IMR-90 (cell line): ENCODE measurements around the gene PCNX4. TPM values are rescaled to one million over a fixed set of nuclear protein-coding genes. Genes with fewer than 3 reads are reported as not detected.

Experiments
- ATAC-seq: fragments of 200-7000 bp; cut with Tn5 transposase; 2 replicates; pipeline ENCODE4 v1.9.1; 2020; ENCODE audit warnings: low read depth, mild to moderate bottlenecking, moderate library complexity
- BruUV-seq: library from RNA; stranded (reverse); fragments of 400-500 nt; replicated peaks from 2 replicates; lab custom pipeline; 2021; lab: Mats Ljungman, UMichigan
- CTCF ChIA-PET: fragments of 300-600 bp; formaldehyde crosslinking; extraction: SDS; loops from one replicate; lab custom pipeline; 2021; ENCODE audit warnings: antibody characterized with exemption; lab: Yijun Ruan, JAX
- POLR2A ChIA-PET: fragments of 300-600 bp; sonication (Branson Sonifier 250); formaldehyde crosslinking; loops from one replicate; lab custom pipeline; 2022; ENCODE audit warnings: antibody characterized with exemption; ENCODE audit not compliant: unreplicated experiment; lab: Charles Lee
- DNase-seq: peaks from one replicate; pipeline ENCODE4 v3.0.0; 2013
- H2AFZ ChIP-seq: replicated peaks from 2 replicates; pipeline ENCODE3; 2013; ENCODE audit warnings: low read length, mild to moderate bottlenecking; ENCODE audit not compliant: poor library complexity
- H2AK5ac ChIP-seq: 2 replicates; pipeline ENCODE4 v1.6.1; 2013; ENCODE audit warnings: low read depth, low read length, inconsistent platforms
- H2AK9ac ChIP-seq: replicated peaks from 2 replicates; pipeline ENCODE3; 2013; ENCODE audit warnings: mild to moderate bottlenecking, low read depth, low read length, moderate library complexity; ENCODE audit not compliant: poor library complexity
- H2BK120ac ChIP-seq: 2 replicates; pipeline ENCODE4 v1.6.1; 2013; ENCODE audit warnings: low read depth, low read length, inconsistent platforms
- H2BK15ac ChIP-seq: 3 replicates; pipeline ENCODE4 v1.6.1; 2013; ENCODE audit warnings: low read depth, low read length, inconsistent platforms
- H2BK20ac ChIP-seq: 2 replicates; pipeline ENCODE4 v1.6.1; 2013; ENCODE audit warnings: low read depth, mild to moderate bottlenecking, inconsistent platforms, low read length, moderate library complexity
- H2BK5ac ChIP-seq: 2 replicates; pipeline ENCODE4 v1.6.1; 2013; ENCODE audit warnings: mild to moderate bottlenecking, low read depth, low read length, inconsistent platforms; ENCODE audit not compliant: poor library complexity, severe bottlenecking
- H3K14ac ChIP-seq: replicated peaks from 2 replicates; pipeline ENCODE4 v1.6.1; 2013; ENCODE audit warnings: low read depth, low read length, inconsistent platforms
- H3K18ac ChIP-seq: 2 replicates; pipeline ENCODE4 v1.6.1; 2013; ENCODE audit warnings: low read depth, low read length, control low read depth
- H3K23ac ChIP-seq: 2 replicates; pipeline ENCODE4 v1.6.1; 2013; ENCODE audit warnings: low read depth, low read length, inconsistent platforms
- H3K27ac ChIP-seq: 2 replicates; pipeline ENCODE4 v1.5.1; 2013; ENCODE audit warnings: mild to moderate bottlenecking, control low read depth, low read length; ENCODE audit not compliant: insufficient read depth
- H3K27me3 ChIP-seq: 2 replicates; pipeline ENCODE4 v1.6.1; 2013; ENCODE audit warnings: low read length; ENCODE audit not compliant: control insufficient read depth, insufficient read depth
- H3K36me3 ChIP-seq: 2 replicates; pipeline ENCODE4 v1.6.1; 2013; ENCODE audit warnings: low read length, mixed read lengths; ENCODE audit not compliant: control insufficient read depth, insufficient read depth
- H3K4ac ChIP-seq: 2 replicates; pipeline ENCODE4 v1.6.1; 2013; ENCODE audit warnings: low read depth, low read length, inconsistent platforms
- H3K4me1 ChIP-seq: 2 replicates; pipeline ENCODE4 v1.6.1; 2013; ENCODE audit warnings: low read length, mixed read lengths; ENCODE audit not compliant: control insufficient read depth, insufficient read depth
- H3K4me2 ChIP-seq: 2 replicates; pipeline ENCODE4 v1.6.1; 2013; ENCODE audit warnings: low read depth, mild to moderate bottlenecking, control low read depth, low read length, moderate library complexity
- H3K4me3 ChIP-seq: 2 replicates; pipeline ENCODE4 v1.5.1; 2013; ENCODE audit warnings: low read depth, mild to moderate bottlenecking, control low read depth, low read length, moderate library complexity; ENCODE audit not compliant: insufficient read depth
- H3K56ac ChIP-seq: 2 replicates; pipeline ENCODE4 v1.6.1; 2013; ENCODE audit warnings: low read length, inconsistent platforms; ENCODE audit not compliant: insufficient read depth; ENCODE audit errors: extremely low read depth
- H3K79me1 ChIP-seq, 2 experiments: 2 replicates each; pipeline ENCODE4 v1.6.1; 2013; ENCODE audit warnings: low read length in 2 of 2, inconsistent platforms in 1 of 2, low read depth in 1 of 2
- H3K9ac ChIP-seq: 2 replicates; pipeline ENCODE4 v1.6.1; 2013; ENCODE audit warnings: low read depth, low read length, control low read depth
- H3K9me1 ChIP-seq: 2 replicates; pipeline ENCODE4 v1.6.1; 2013; ENCODE audit warnings: low read length, inconsistent platforms; ENCODE audit not compliant: insufficient read depth
- H3K9me3 ChIP-seq: 2 replicates; pipeline ENCODE4 v1.6.1; 2013; ENCODE audit warnings: low read length; ENCODE audit not compliant: control insufficient read depth, insufficient read depth
- H4K20me1 ChIP-seq: 2 replicates; pipeline ENCODE4 v1.6.1; 2013; ENCODE audit warnings: low read length, inconsistent platforms; ENCODE audit not compliant: insufficient read depth
- H4K5ac ChIP-seq: 2 replicates; pipeline ENCODE4 v1.6.1; 2013; ENCODE audit warnings: mild to moderate bottlenecking, low read depth, low read length, control low read depth
- H4K8ac ChIP-seq, 2 experiments: 2 replicates each; pipeline ENCODE4 v1.6.1; 2013; ENCODE audit warnings: low read depth in 2 of 2, low read length in 2 of 2, control low read depth in 1 of 2, inconsistent platforms in 1 of 2
- H4K91ac ChIP-seq: 2 replicates; pipeline ENCODE4 v1.6.1; 2013; ENCODE audit warnings: low read depth, low read length, inconsistent platforms; ENCODE audit not compliant: insufficient read depth
- BHLHE40 ChIP-seq: fragments of 150-350 bp; IDR thresholded peaks from 2 replicates; pipeline ENCODE4 v1.6.1; 2016; ENCODE audit warnings: mild to moderate bottlenecking, low read depth, low read length
- FOS ChIP-seq: fragments of 150-350 bp; IDR thresholded peaks from 2 replicates; pipeline ENCODE4 v1.6.1; 2016; ENCODE audit warnings: low read depth, low read length
- MAZ ChIP-seq: IDR thresholded peaks from 2 replicates; pipeline ENCODE4 v1.6.1; 2012; ENCODE audit warnings: low read depth, mild to moderate bottlenecking, low read length, improper control_type of control experiment, moderate library complexity, borderline replicate concordance
- WGBS, 2 experiments: methylation state at CpG; one replicate each; pipeline versions ENCODE4 v1.1.5 to v1.1.7; 2013; ENCODE audit warnings: missing lambda C conversion rate in 2 of 2; ENCODE audit not compliant: insufficient read length in 1 of 2; ENCODE audit errors: extremely low coverage in 2 of 2; 5-methylcytosine and 5-hydroxymethylcytosine counted together
- dilution Hi-C: fragments of 300-500 bp; cut with HindIII; formaldehyde crosslinking; loops from one replicate; pipeline ENCODE4 v1.14.3; 2018; ENCODE audit warnings: low sequenced_read_pairs; ENCODE audit not compliant: unreplicated experiment
- in situ Hi-C: fragments of 300-500 bp; cut with MboI; formaldehyde crosslinking; loops from 3 replicates; pipeline ENCODE4 v1.14.3; 2019; ENCODE audit warnings: low sequenced_read_pairs, inconsistent platforms, mixed read lengths
- intact Hi-C: fragments of 100-400 bp; cut with micrococcal nuclease; formaldehyde crosslinking; loops from 2 replicates; pipeline ENCODE4 v1.10.0; 2022
- polyA plus RNA-seq, 3 experiments: library from polyadenylated mRNA; depleted of rRNA; stranded (reverse); fragments of >200 nt; gene quantifications; 2 replicates each; pipeline ENCODE4 v1.2.3, GENCODE V29; 2012; ENCODE audit warnings: low replicate concordance in 1 of 3
- total RNA-seq: library from RNA; depleted of rRNA; stranded (reverse); fragments of >200 nt; gene quantifications from 2 replicates; pipeline ENCODE4 v1.2.3, GENCODE V29; 2012

Gene PCNX4
- total and polyA plus RNA-seq, 2 of the 4 experiments (the other 2 are of a cell fraction): 55.4 to 128 TPM

DNA sequence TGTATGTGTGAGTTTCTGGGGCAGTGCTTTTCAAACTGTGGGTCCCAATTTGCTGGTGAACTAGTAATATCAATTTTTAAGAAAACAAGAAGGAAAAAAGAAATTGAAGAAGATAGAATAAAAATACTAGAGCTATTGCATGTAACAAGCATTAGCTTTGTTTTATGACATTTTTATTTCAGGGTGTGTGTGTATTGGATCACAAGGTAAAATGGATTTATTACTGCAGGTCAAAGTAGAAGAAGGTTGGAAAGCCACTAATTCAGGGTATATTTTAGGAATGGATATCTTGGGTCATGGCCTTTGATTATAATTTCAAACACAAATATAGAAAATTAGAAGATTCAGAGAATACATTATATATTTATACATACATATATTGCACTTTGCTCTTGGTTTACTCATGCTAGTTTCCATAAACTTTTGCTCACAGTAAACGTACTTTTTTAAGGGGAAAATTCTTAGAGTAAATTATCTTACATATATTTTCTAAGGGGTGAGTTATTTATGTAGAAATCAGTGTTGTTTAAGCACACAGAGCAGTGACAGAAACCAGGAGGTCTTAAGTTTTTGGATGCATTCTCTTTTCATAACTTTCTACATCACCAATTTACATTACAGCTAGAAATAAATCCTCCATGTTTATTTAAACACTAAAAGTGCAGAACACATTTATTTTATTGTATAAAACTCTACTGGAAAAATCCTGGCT lies 122.8 kb downstream of the PCNX4 start:
- in situ Hi-C loops: no loop called here
- H4K20me1 ChIP-seq: no peaks in the 10 kb centered on the region
- H2BK5ac ChIP-seq: no peak overlapping the region
- H2BK20ac ChIP-seq: no peak overlapping the region
- H2AK5ac ChIP-seq: no peak overlapping the region
- H3K4me1 ChIP-seq: no peaks in the 10 kb centered on the region; the same call in 1 of the 2 replicates
- no peak overlapping the region for H2BK120ac ChIP-seq
- peaks cover 11% of the 10 kb centered on the region for H3K27me3 ChIP-seq
- ChIA-PET CTCF (no interaction called here), POLR2A (no interaction called here)
- H2BK15ac ChIP-seq: no peak overlapping the region
- dilution Hi-C loops: no loop called here
- no peak overlapping the region for H3K4me3 ChIP-seq
- H3K18ac ChIP-seq: no peak overlapping the region
- H3K36me3 ChIP-seq: no peaks in the 10 kb centered on the region
- H3K14ac ChIP-seq: no peak overlapping the region
- peaks cover 2% of the 10 kb centered on the region; the same call in 1 of the 2 replicates for H3K9me3 ChIP-seq
- intact Hi-C loops: no loop called here
- H3K9me1 ChIP-seq: no peaks in the 10 kb centered on the region
- WGBS, 2 experiments: no CpG with 5 or more reads among the region's 1 CpG
- DNase-seq (no peak), ATAC-seq (no peak)
- H4K8ac ChIP-seq: no peak overlapping the region
- H3K79me1 ChIP-seq: no peaks in the 10 kb centered on the region
- no peak overlapping the region for H2AK9ac ChIP-seq
- no peak overlapping the region for H2AFZ ChIP-seq
- H4K91ac ChIP-seq: no peak overlapping the region
- BruUV-seq: no TSS peak
- no peak overlapping the region for H3K4me2 ChIP-seq
- no peak overlapping the region for H3K27ac ChIP-seq
- no peak overlapping the region for H3K9ac ChIP-seq
- no peak overlapping the region for H3K23ac ChIP-seq
- no peak overlapping the region for H3K56ac ChIP-seq
- H3K4ac ChIP-seq: no peak overlapping the region
- TF ChIP-seq MAZ: no peak
- no peak for TF ChIP-seq FOS
- no peak for TF ChIP-seq BHLHE40
- no peak overlapping the region for H4K5ac ChIP-seq
